Breast epithelium (tissue), 4 donors: ENCODE measurements around the gene MROH2A. TPM values are rescaled to one million over a fixed set of nuclear protein-coding genes. Genes with fewer than 3 reads are reported as not detected.
"Not testable (repeated sequence)": the region's sequence is repeated elsewhere in the genome, so short reads cannot be mapped to it uniquely, and the experiment has no call there.

Experiments
- DNase-seq, 2 donors: peaks; one replicate each; pipeline ENCODE4 v3.0.0-alpha.2; 2019; ENCODE audit warnings: low spot score in 2 of 2
- H3K27ac ChIP-seq, 2 donors: fragments of 200-600 bp; sonication (generic) in 1 of 2; one replicate each; pipeline ENCODE4 v1.5.1; 2016 to 2019; ENCODE audit warnings: mild to moderate bottlenecking in 1 of 2
- H3K27me3 ChIP-seq, 2 donors: fragments of 200-600 bp; sonication (generic) in 1 of 2; one replicate each; pipeline versions ENCODE4 v1.5.1 to v1.6.0; 2017 to 2019; ENCODE audit warnings: control low read depth in 1 of 2, mild to moderate bottlenecking in 1 of 2
- H3K36me3 ChIP-seq: fragments of 200-600 bp; one replicate; pipeline ENCODE4 v1.5.1; 2019
- H3K4me1 ChIP-seq, 2 donors: fragments of 200-600 bp; sonication (generic); one replicate each; pipeline ENCODE4 v1.5.1; 2016 to 2019; ENCODE audit warnings: control low read depth in 1 of 2
- H3K4me3 ChIP-seq, 3 donors: fragments of 200-600 bp; sonication (generic); 1 replicate in 2 of 3; 2 replicates in 1 of 3; pipeline ENCODE4 v1.5.1; 2016 to 2019; ENCODE audit warnings: mild to moderate bottlenecking in 3 of 3, moderate library complexity in 2 of 3
- H3K9me3 ChIP-seq, 2 donors: fragments of 200-600 bp; sonication (generic) in 1 of 2; one replicate each; pipeline ENCODE4 v1.5.1; 2016 to 2019; ENCODE audit warnings: control low read depth in 1 of 2
- CTCF ChIP-seq, 3 donors: fragments of 450-650 bp; IDR thresholded peaks; one replicate each; pipeline ENCODE4 v1.5.1; 2016 to 2017; ENCODE audit warnings: antibody characterized with exemption in 3 of 3, mild to moderate bottlenecking in 3 of 3, moderate library complexity in 3 of 3
- POLR2A ChIP-seq: fragments of 450-650 bp; IDR thresholded peaks from one replicate; pipeline ENCODE4 v1.6.1; 2016; ENCODE audit warnings: antibody characterized with exemption, mild to moderate bottlenecking, moderate library complexity
- POLR2AphosphoS5 ChIP-seq, 3 donors: sonication (generic); formaldehyde crosslinking; IDR thresholded peaks; one replicate each; pipeline ENCODE4 v1.6.1; 2017; ENCODE audit warnings: antibody characterized with exemption in 3 of 3
- intact Hi-C: fragments of 100-400 bp; cut with DNase I; formaldehyde crosslinking; loops from one replicate; pipeline ENCODE4 v1.15.1; 2023; ENCODE audit warnings: low total_unique reads
- total RNA-seq, 3 donors: library from RNA; depleted of rRNA; stranded (reverse); fragments of >200 nt; gene quantifications; one replicate each; pipeline ENCODE4 v1.1.0, GENCODE V29; 2016

The MROH2A gene
- total RNA-seq, 3 donors from 2014 or later: not detected

- no peak overlapping the region for H3K4me3 ChIP-seq
- H3K9me3 ChIP-seq: no peaks in the 10 kb centered on the region
- H3K36me3 ChIP-seq: no peaks in the 10 kb centered on the region
- no peaks in the 10 kb centered on the region for H3K4me1 ChIP-seq
- no peak for TF ChIP-seq CTCF (IDR thresholded peaks at IDR 0.05)
- no peak for TF ChIP-seq POLR2A
- no peak for TF ChIP-seq POLR2AphosphoS5 (IDR thresholded peaks at IDR 0.05)
- intact Hi-C loops: loop anchor here (5.0 kb wide), 1 partner anchor 144 kb away; no protein-coding TSS in a partner anchor
- H3K27me3 ChIP-seq: no peaks in the 10 kb centered on the region
- no peak overlapping the region for H3K27ac ChIP-seq
- DNase-seq: no peak
Measured at GRCh38 chr2:233743464-233744259, 34.5 kb upstream of the MROH2A start.

- intact Hi-C loops: no loop called here
- H3K27me3 ChIP-seq: no peaks in the 10 kb centered on the region
- peaks cover 0 to 2% of the 10 kb centered on the region in 2 donors for H3K9me3 ChIP-seq
- H3K4me1 ChIP-seq: no peaks in the 10 kb centered on the region
- no peaks in the 10 kb centered on the region for H3K36me3 ChIP-seq
- H3K4me3 ChIP-seq: no peak overlapping the region
- TF ChIP-seq POLR2AphosphoS5 (IDR thresholded peaks at IDR 0.05) (no peak), POLR2A (no peak), CTCF (IDR thresholded peaks at IDR 0.05) (no peak)
- DNase-seq: no peak
- no peak overlapping the region for H3K27ac ChIP-seq
Measured at GRCh38 chr2:233745073-233745755, 32.9 kb upstream of the MROH2A start.

- DNase-seq, H3K27ac ChIP-seq, H3K9me3 ChIP-seq, intact Hi-C loops, H3K36me3 ChIP-seq, H3K27me3 ChIP-seq, H3K4me1 ChIP-seq, H3K4me3 ChIP-seq: not testable (repeated sequence)
Measured at GRCh38 chr2:233745838-233746237, 32.3 kb upstream of the MROH2A start.

- TF ChIP-seq CTCF (IDR thresholded peaks at IDR 0.05) (no peak), POLR2A (no peak), POLR2AphosphoS5 (IDR thresholded peaks at IDR 0.05) (no peak)
- DNase-seq: no peak
Measured at GRCh38 chr2:233746475-233747282, 31.5 kb upstream of the MROH2A start.

GRCh38 chr2:233747283-233747544 lies 30.9 kb upstream of the MROH2A start:
- Histone ChIP-seq H3K4me1 (no peaks in the 10 kb centered on the region), H3K27me3 (no peaks in the 10 kb centered on the region), H3K9me3 (peaks cover 9 to 17% of the 10 kb centered on the region in 2 donors), H3K4me3 (no peak overlapping the region), H3K36me3 (no peaks in the 10 kb centered on the region), H3K27ac (no peak overlapping the region)
- DNase-seq: no peak
- no peak for TF ChIP-seq POLR2AphosphoS5 (IDR thresholded peaks at IDR 0.05)
- no peak for TF ChIP-seq POLR2A
- TF ChIP-seq CTCF (IDR thresholded peaks at IDR 0.05): no peak
- intact Hi-C loops: no loop called here

More at GRCh38 chr2:233746475-233747282, 31.5 kb upstream of the MROH2A start:
- Histone ChIP-seq H3K36me3 (no peaks in the 10 kb centered on the region), H3K27me3 (no peaks in the 10 kb centered on the region), H3K9me3 (peaks cover 9 to 17% of the 10 kb centered on the region in 2 donors), H3K4me1 (no peaks in the 10 kb centered on the region), H3K4me3 (no peak overlapping the region), H3K27ac (no peak overlapping the region)
- intact Hi-C loops: no loop called here

GRCh38 chr2:233750689-233751088 lies 27.4 kb upstream of the MROH2A start:
- H3K4me3 ChIP-seq, DNase-seq, intact Hi-C loops, H3K27me3 ChIP-seq, H3K36me3 ChIP-seq, H3K4me1 ChIP-seq, H3K27ac ChIP-seq: not testable (repeated sequence)
- peaks cover 9 to 17% of the 10 kb centered on the region in 2 donors for H3K9me3 ChIP-seq

- DNase-seq, H3K4me3 ChIP-seq, H3K27me3 ChIP-seq, intact Hi-C loops, H3K4me1 ChIP-seq, H3K36me3 ChIP-seq, H3K27ac ChIP-seq: not testable (repeated sequence)
- H3K9me3 ChIP-seq: peaks cover 9 to 17% of the 10 kb centered on the region in 2 donors
Measured at GRCh38 chr2:233751212-233752009, 26.7 kb upstream of the MROH2A start.
